Measurements from ENCODE around the gene TMEM203.
A peak's percentile ranks its signal among the peaks of the same experiment; 100 is the strongest.

Gene TMEM203

DNA sequence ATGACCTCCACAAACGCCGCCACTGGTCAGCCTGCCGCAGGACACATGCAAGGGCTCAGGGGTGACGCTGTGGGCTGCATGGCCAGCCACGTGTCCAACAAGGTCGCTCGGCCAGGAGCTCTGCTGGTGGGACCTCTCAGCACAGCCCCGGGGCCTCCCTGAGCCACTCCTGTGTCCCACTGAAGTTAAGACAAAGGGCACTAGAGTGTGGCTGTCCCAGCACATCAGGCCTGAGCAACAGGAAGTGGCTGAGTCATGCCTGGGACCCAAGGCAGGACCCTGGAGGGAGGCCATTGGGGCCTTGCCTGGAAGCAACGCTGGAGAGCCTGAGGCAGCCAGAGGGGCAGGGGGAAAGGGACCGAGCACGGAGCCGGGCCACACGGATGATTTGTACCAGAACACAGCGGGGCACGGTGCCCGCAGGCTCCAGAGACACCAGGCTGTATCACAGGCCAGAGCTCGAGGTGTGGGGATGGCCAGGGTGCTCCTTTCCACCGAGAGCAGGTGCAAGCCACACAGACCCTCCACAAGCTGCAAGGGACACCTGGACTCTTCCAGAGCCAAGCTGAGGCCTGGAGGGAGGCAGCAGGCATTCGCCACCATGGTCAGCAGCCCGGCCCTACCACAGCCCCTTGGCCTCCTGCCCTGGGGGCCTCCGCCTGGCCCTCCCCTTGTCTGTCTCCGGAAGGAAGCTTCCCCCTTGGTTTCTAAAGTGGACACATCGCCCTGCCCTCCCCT is 27.1 kb downstream of the TMEM203 start:
- no peaks in the 10 kb centered on the region for H3K4me1 Mint-ChIP-seq (ENCODE audit: low read depth)

DNA sequence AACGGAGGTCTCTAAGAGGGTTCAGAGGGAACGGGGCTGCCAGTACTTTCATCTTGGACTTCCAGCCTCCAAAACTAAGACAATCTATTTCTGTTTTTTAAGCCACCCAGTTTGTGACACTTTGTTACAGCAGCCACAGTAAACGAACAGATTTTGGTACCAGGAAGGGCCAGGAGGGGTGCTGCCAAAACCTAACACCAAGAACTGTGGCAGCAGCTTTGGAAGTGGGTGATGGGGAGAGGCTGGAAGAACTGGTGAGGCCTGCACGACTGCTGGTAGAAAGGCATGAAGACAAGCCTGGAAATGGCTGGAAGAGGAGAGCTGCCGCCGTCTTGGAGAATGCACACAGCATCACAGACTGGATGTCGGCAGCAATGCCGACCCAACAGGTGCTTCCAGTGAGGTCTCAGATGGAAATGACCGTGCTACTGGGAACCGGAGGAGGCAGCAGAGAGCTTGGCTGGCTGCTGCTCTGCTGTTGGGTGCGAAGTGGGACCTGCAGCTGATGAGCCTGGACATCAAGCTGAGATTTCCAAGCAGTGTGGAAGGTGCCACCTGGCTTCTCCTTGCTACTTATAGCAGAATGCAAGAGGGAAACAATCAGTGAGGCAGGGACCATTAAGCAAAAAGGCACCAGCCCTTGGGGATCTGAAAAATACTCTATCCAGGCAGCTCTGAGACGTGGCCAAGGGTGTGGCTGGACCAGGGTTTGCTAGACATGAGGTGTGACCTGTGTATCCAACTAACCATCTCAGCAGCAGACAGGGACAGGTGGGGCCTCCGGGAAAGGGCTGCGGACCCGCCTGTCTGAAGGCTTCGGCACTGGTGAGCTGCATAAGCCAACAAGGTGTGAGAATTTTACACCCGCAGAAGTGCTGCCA is 28.9 kb downstream of the TMEM203 start:
- H3K4me3 Mint-ChIP-seq, result no peak overlapping the region
- H3K9me3 Mint-ChIP-seq (ENCODE audit: low read depth), result no peaks in the 10 kb centered on the region
- H3K27ac Mint-ChIP-seq, result no peak overlapping the region
- no peaks in the 10 kb centered on the region for H3K36me3 Mint-ChIP-seq
- no peaks in the 10 kb centered on the region for H3K27me3 Mint-ChIP-seq
- no peaks in the 10 kb centered on the region for H3K4me1 Mint-ChIP-seq (ENCODE audit: low read depth)

More for the DNA sequence above, 27.1 kb downstream of the TMEM203 start:
- no peaks in the 10 kb centered on the region for H3K9me3 Mint-ChIP-seq (ENCODE audit: low read depth)
- H3K36me3 Mint-ChIP-seq, result no peaks in the 10 kb centered on the region
- no peaks in the 10 kb centered on the region for H3K27me3 Mint-ChIP-seq
- H3K27ac Mint-ChIP-seq, result no peak overlapping the region
- no peak overlapping the region for H3K4me3 Mint-ChIP-seq

DNA sequence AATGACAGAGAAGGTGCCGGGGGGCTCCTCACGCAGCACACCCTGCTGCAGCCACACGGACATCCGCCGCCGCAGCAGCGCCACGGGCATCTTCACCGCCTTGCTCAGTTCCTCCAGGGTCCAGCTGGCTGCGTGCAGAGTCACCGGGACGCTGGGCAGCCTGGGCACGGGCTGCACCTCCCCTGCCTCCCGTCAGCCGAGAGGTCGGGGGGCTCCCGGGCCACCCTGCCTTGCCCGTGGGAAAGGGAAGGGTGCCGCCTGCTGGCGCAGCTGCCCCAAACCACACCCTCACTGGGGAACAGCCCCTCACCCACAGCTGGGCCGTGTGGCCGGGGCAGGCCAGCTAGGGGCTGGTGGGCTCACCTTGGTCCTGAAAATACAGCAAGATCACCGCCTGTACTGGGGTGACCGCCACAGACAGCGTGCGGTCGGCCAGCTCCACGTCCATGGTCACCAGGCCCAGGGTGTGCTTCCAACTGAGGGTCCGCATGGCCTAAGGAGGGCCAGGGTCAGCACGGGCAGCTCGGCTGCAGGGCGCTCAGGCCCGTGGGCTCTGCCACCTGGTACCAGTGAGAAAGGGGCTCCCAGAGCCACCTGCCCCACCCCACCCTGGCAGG is 30.0 kb downstream of the TMEM203 start:
- Mint-ChIP-seq H3K4me1 (ENCODE audit: low read depth) (no peaks in the 10 kb centered on the region), H3K27me3 (no peaks in the 10 kb centered on the region), H3K36me3 (no peaks in the 10 kb centered on the region), H3K4me3 (no peak overlapping the region), H3K27ac (no peak overlapping the region), H3K9me3 (ENCODE audit: low read depth) (no peaks in the 10 kb centered on the region)

DNA sequence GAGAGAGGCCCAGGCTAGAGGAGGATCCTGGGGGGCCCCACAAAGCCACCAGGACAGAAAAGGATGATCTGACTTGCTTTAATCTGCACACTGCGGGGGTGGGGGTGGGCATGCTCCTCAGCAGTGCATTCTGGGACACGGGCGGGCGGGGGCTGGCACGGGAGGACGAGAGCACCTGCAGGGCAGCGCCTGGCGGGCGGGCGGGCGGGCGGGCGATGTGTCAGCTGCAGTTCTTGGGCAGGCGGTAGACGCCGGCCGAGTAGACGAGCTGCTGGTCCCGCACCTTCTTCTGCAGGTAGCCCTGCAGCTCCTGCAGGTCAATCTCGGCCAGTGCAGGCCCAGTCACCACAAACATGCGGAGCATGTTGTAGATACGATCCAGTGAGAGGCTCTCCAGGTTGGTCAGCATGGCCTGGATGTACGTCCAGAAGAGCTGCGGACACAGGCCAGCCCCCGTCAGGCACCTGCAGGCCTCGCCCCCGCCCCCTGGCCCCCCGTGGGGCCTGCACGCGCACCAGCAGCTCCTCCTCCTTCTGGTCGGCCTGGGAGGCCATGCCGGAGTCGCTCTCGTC is 30.6 kb downstream of the TMEM203 start:
- Mint-ChIP-seq H3K4me3 (no peak overlapping the region), H3K4me1 (ENCODE audit: low read depth) (no peaks in the 10 kb centered on the region), H3K27ac (no peak overlapping the region), H3K27me3 (no peaks in the 10 kb centered on the region), H3K36me3 (no peaks in the 10 kb centered on the region), H3K9me3 (ENCODE audit: low read depth) (no peaks in the 10 kb centered on the region)

DNA sequence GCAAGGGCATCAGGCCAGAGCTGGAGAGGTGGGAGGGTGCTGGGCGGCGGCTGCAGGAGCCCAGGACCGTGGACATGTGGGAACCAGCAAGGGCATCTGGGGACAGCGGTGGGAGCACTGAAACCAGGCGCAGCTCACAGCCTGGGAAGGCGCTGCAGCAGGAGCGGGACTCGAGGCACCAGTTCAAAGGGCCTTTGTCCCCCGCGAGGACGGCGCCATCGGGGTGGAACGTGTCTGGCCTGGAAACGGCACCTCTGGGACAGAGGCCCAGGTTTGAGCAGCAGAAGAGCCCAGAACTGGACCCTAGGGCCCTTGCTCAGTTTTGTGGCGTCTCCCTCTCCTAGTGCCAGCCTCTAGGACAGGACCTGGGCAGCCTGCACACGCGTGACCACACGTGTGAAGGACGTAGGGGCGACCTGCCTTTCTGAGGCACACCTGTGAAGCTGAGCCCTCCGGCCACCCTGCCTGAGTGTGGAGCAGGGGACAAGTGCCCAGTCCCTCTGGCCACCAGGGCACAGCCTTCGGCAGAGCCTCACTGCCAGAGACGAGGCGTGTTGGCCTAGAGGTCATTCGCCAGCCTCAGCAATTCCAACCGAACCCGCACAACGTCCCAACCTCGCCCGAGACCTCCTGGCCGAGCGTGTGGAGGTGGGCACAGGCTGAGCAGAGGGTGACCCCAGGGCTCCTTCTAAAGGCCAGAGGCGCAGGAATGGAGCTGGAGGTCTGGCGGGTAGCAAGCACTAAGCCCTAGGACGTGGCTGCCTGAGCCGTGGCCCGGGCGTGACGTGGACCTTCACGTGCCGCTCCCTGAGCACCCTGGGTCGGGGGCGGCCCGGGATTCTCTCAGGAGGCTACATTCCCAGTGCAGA is 31.4 kb downstream of the TMEM203 start:
- Mint-ChIP-seq H3K27me3 (no peaks in the 10 kb centered on the region), H3K4me1 (ENCODE audit: low read depth) (no peaks in the 10 kb centered on the region), H3K4me3 (no peak overlapping the region), H3K36me3 (no peaks in the 10 kb centered on the region), H3K9me3 (ENCODE audit: low read depth) (no peaks in the 10 kb centered on the region), H3K27ac (no peak overlapping the region)

DNA sequence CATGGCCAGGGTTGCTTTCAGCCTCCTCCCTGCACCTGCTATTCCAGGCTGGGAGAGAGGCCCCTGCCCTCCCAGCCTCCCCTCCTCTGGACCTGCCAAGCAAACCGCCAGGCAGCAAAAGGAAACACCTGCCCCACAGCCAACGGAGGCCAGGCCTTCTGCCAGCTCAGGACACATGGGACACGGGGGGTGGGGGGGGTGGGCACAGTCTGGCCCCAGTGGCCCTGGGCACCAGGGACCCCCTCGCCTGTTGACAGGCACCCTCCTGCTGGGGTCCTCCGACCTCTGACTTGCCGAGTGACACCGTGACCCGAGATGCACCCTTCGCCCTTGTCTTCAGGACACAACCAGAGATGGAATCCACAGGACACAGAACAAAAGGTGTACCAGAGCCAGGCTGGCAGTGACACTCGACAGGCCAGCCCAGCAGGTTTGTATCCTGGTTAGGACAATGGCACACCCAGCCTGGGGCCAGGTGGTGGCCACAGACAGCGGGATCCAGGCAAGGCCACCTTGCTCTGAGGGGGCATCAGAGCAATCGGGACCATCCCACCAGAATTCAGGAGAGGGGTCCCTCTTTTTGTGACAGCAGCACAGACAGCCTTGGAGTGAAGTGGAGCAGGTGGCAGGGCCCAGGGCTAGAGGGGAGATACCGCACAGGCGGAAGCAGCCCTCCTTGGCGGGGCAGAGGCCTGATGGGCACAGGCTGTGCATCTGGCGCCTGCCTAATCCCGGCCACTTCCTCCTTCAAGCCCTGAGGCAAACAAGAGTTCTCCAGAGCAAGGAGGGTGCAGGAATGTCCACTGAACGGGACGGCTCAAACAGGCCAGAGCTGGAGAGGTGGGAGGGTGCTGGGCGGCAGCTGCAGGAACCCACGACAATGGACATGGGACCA is 32.3 kb downstream of the TMEM203 start:
- Mint-ChIP-seq H3K9me3 (ENCODE audit: low read depth) (no peaks in the 10 kb centered on the region), H3K27ac (no peak overlapping the region), H3K36me3 (no peaks in the 10 kb centered on the region), H3K4me1 (ENCODE audit: low read depth) (no peaks in the 10 kb centered on the region), H3K27me3 (no peaks in the 10 kb centered on the region), H3K4me3 (no peak overlapping the region)

DNA sequence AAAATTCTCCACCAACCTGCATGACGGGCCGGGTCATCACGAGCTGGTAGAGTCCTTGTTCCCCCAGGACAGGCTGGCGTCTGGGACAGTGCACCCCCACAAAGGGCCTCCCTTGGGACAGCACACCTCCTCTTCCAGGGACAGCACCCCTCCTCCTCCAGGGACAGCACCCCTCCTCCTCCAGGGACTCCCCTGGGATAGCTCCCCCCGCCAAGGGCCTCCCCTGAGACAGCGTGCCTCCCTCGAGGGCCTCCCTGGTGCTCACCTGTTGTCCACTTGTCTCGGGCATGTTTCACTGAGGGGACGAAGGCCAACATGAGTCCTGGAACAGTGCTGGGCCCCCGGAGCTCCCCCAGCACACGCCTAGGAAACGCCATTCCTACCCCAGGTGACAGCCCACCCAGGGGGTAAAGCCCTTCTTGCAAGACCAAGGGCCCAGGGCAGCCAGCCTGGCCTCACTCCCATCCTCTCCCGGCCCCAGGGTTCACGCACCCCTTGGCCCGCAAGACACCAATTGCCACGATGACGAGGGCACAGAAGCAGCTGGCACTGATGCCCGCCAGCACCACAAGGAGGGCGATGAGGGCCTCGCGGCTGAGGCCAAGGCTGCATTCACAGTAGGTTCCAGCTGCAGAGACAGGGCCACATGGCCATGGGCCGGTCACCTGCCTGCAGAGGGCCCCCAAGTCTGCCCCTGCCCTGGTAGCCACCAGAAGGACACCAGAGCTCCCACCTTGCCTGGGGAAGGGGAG is 34.1 kb downstream of the TMEM203 start:
- H3K27me3 Mint-ChIP-seq, result peaks cover 3% of the 10 kb centered on the region
- H3K4me1 Mint-ChIP-seq (ENCODE audit: low read depth), result no peaks in the 10 kb centered on the region
- H3K36me3 Mint-ChIP-seq, result no peaks in the 10 kb centered on the region
- H3K9me3 Mint-ChIP-seq (ENCODE audit: low read depth), result no peaks in the 10 kb centered on the region
- H3K27ac Mint-ChIP-seq, result no peak overlapping the region
- no peak overlapping the region for H3K4me3 Mint-ChIP-seq

DNA sequence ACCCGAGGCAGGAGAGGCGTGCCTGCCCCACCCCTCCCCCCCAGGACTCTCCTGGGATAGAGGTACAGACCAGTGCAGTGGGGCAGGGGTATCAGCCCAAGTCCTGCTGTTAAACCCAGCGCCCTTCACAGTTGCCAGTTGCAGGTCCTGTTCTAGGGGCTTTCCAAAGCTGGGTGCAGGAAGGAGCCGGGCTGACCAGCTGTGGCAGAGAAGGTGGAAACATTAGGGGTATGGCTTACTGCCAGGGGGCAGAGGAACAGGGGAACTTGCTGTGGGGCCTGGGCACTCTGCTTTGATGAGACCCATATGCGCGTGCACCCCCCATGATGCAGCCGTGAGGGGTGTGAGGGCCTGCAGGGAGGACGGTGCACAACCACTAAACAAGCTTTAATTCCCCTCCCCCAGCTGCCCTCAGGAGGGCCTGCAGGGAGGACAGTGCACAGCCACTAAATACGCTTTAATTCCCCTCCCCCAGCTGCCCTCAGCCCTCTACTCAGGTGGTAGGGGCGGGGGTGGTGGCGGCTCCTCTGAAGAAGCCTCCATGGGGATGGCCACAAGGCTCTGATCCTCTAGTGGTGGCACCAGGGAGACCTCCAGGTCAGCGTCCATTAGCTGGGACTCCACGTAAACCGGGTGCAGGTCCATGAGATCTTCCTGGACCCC is 34.8 kb downstream of the TMEM203 start:
- no peaks in the 10 kb centered on the region for H3K4me1 Mint-ChIP-seq (ENCODE audit: low read depth)
- peaks cover 3% of the 10 kb centered on the region for H3K27me3 Mint-ChIP-seq
- no peaks in the 10 kb centered on the region for H3K9me3 Mint-ChIP-seq (ENCODE audit: low read depth)
- H3K36me3 Mint-ChIP-seq, result no peaks in the 10 kb centered on the region
- no peak overlapping the region for H3K4me3 Mint-ChIP-seq
- H3K27ac Mint-ChIP-seq, result no peak overlapping the region

DNA sequence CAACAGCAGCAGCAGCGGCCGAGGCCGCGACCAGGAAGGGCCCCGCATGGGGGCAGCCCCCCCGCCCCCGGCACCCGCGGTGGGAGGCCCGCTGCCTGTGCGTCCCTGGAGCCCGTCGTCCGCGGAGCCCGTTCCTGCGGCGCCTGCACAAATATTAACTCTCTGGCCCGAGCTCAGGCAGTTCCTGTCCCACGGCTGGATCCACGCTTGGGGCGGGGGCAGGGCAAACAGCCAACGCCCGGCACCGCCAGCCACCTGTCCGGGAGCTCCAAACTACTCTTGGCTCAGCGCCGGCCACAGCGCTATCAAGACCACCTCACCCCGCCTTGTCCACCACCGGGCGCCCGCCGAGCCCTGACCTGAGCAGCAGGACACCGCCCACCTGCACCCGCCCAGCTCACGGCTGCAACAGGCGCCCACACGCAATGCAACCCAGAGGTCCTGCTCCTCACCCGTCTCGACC is 35.5 kb downstream of the TMEM203 start, which contains the start of gene LRRC26:
TSS of gene LRRC26 (minus strand) at position 156 of the 463 bp plus-strand sequence. CDS start at position 48, 108 bp downstream.
- no peaks in the 10 kb centered on the region for H3K36me3 Mint-ChIP-seq
- no peaks in the 10 kb centered on the region for H3K9me3 Mint-ChIP-seq (ENCODE audit: low read depth)
- H3K4me3 Mint-ChIP-seq, result no peak within 1 kb of the TSS
- peaks cover 3% of the 10 kb centered on the region for H3K27me3 Mint-ChIP-seq
- H3K27ac Mint-ChIP-seq, result no peak within 1 kb of the TSS
- no peaks in the 10 kb centered on the region for H3K4me1 Mint-ChIP-seq (ENCODE audit: low read depth)

DNA sequence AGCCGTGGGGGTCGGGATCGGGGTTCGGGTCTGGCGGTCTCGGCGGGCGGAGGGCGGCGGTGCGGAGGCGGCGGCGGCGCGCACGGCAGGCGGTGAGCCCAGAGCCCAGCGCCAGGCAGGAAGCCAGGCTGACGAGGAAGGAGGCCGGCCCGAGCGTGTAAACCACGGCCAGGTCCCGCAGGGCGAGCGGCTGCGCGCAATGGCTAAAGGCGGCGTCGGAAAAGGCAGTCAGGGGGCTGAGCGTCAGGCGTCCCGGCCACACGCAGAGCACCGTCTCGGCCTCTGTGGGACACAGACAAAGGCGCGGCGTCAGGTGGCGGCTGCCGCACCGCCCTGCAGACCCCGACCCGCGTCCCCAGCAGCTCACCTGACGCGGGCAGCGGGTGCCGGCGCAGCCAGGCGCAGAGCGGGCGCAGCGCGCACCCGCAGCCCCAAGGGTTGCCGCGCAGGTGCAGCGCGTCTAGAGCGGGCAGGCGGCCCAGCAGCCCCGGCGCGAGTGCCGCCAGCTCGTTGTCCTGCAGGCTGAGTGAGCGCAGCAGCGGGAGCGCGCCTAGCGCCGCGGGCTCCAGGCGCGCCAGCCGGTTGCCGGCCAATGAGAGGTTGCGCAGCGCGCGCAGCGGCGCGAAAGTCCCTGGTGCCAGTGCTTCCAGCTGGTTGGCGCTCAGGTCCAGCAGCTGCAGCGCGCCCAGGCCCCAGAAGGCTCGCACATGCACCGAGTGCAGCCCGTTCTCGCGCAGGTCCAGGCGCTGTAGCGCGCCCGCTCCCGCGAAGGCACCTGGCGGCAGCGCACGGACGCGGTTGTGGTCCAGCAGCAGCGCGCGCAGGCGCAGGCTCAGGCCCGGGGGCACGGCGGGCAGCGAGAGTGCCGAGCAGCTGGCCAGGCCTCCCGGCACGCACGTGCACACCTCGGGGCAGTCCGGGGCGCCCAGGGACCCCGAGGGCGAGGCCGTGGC is 36.3 kb downstream of the TMEM203 start:
- H3K36me3 Mint-ChIP-seq, result no peaks in the 10 kb centered on the region
- H3K27ac Mint-ChIP-seq, result no peak overlapping the region
- H3K4me3 Mint-ChIP-seq, result peak overlapping the region; percentile 23
- H3K27me3 Mint-ChIP-seq, result peaks cover 4% of the 10 kb centered on the region
- no peaks in the 10 kb centered on the region for H3K9me3 Mint-ChIP-seq (ENCODE audit: low read depth)
- no peaks in the 10 kb centered on the region for H3K4me1 Mint-ChIP-seq (ENCODE audit: low read depth)

DNA sequence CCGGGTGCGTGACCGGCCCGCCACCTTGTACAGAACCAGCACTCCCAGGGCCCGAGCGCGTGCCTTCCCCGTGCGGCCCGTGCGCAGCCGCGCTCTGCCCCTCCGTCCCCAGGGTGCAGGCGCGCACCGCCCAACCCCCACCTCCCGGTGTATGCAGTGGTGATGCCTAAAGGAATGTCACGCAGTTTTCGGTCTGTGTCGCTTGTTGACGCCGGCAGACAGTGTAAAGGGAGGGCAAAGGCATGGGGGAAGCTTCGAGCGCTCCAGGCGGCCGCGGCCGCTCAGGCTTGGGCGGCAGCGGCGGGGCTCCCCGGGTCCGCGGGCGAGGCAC is 36.9 kb downstream of the TMEM203 start:
- Mint-ChIP-seq H3K9me3 (ENCODE audit: low read depth) (no peaks in the 10 kb centered on the region), H3K36me3 (no peaks in the 10 kb centered on the region), H3K27me3 (peaks cover 6% of the 10 kb centered on the region)

More for the DNA sequence above, 36.9 kb downstream of the TMEM203 start:
- no peak overlapping the region for H3K27ac Mint-ChIP-seq
- H3K4me1 Mint-ChIP-seq (ENCODE audit: low read depth), result no peaks in the 10 kb centered on the region
- peak overlapping the region; percentile 23 for H3K4me3 Mint-ChIP-seq
